Activated naive CD4-positive, alpha-beta T cell treated with anti-CD3 and anti-CD28 coated beads, Interleukin-2, amount 10 ng/mL, durations not matched to agents 7 days and 5 days (primary cell): Measurements from ENCODE around the gene USP17L25.
"Not testable (repeated sequence)": the region's sequence is repeated elsewhere in the genome, so short reads cannot be mapped to it uniquely, and the experiment has no call there.

ENCODE experiments used
- CTCF ChIA-PET: fragments of 350-600 bp; sonication (Branson Sonifier 250); formaldehyde crosslinking; loops from one replicate; lab custom pipeline; 2021; ENCODE audit warnings: antibody characterized with exemption; lab: Charles Lee
- DNase-seq: peaks from one replicate; pipeline ENCODE4 v3.0.0-alpha.2; 2020
- H3K27ac Mint-ChIP-seq: one replicate; pipeline ENCODE4 v1.8.0; 2021; ENCODE audit warnings: mild to moderate bottlenecking, moderate library complexity, mixed read lengths
- H3K27me3 Mint-ChIP-seq: one replicate; pipeline ENCODE4 v1.8.0; 2021; ENCODE audit warnings: mild to moderate bottlenecking, mixed read lengths
- H3K36me3 Mint-ChIP-seq: one replicate; pipeline ENCODE4 v1.8.0; 2021; ENCODE audit warnings: mixed read lengths
- H3K4me1 Mint-ChIP-seq: one replicate; pipeline ENCODE4 v1.8.0; 2021; ENCODE audit warnings: mixed read lengths
- H3K4me3 Mint-ChIP-seq: one replicate; pipeline ENCODE4 v1.8.0; 2021; ENCODE audit warnings: mild to moderate bottlenecking, moderate library complexity, mixed read lengths
- H3K9me3 Mint-ChIP-seq: one replicate; pipeline ENCODE4 v1.8.0; 2021; ENCODE audit warnings: mixed read lengths

USP17L25 gene, protein sequence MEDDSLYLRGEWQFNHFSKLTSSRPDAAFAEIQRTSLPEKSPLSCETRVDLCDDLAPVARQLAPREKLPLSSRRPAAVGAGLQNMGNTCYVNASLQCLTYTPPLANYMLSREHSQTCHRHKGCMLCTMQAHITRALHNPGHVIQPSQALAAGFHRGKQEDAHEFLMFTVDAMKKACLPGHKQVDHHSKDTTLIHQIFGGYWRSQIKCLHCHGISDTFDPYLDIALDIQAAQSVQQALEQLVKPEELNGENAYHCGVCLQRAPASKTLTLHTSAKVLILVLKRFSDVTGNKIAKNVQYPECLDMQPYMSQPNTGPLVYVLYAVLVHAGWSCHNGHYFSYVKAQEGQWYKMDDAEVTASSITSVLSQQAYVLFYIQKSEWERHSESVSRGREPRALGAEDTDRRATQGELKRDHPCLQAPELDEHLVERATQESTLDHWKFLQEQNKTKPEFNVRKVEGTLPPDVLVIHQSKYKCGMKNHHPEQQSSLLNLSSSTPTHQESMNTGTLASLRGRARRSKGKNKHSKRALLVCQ

GRCh38 chr4:9329611-9330010 lies at the start of gene USP17L25:
USP17L25 (plus strand) TSS chr4:9329911; CDS start chr4:9329911, 0 bp downstream.
- H3K36me3 Mint-ChIP-seq, H3K4me1 Mint-ChIP-seq, H3K9me3 Mint-ChIP-seq, CTCF ChIA-PET, H3K27ac Mint-ChIP-seq, H3K4me3 Mint-ChIP-seq, DNase-seq, H3K27me3 Mint-ChIP-seq: not testable (repeated sequence)

DNA sequence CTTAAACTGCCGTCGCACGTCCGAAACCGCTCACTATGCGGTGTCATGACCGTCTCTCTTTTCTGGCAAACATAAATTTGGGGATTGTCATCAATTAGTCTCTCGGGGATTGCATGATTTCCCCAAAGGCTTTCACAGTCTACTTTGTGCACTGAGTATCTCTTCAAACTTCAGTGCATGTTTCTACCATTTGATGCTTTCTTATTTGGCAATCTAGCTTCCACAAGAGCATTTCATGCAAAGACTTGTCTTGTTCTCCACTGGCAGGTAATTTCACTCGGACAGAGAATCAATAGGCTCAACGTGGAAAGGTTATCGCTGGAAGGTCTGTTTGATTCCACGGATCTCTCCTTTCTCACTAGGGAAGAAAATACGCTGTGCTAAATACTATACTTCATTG lies 5.5 kb upstream of the USP17L25 start:
- not testable (repeated sequence) for H3K27me3 Mint-ChIP-seq

DNA sequence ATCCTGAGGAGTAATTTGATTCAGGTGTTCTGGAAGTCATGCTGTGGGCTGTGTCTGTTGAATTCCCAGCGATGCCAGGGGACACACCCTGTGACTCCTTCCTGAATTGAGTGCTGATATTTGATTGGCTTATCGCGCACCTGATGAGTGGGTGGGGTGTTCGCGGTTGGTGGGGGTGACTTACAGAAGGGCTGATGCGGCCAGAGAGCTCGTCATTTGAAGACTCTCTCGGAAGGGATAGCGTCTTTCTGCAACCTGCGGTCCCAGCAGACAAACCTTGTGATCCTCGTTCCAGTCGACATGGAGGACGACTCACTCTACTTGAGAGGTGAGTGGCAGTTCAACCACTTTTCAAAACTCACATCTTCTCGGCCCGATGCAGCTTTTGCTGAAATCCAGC lies 4.8 kb upstream of the USP17L25 start, which contains the start of gene USP17L24:
Gene USP17L24 (plus strand): TSS at position 301 of the 400 bp plus-strand sequence. CDS start 0 bp downstream, at position 301.
- H3K27ac Mint-ChIP-seq, DNase-seq, H3K4me3 Mint-ChIP-seq, H3K36me3 Mint-ChIP-seq, H3K27me3 Mint-ChIP-seq, H3K4me1 Mint-ChIP-seq, CTCF ChIA-PET, H3K9me3 Mint-ChIP-seq: not testable (repeated sequence)

More for the DNA sequence above, 5.5 kb upstream of the USP17L25 start:
- H3K4me1 Mint-ChIP-seq, H3K9me3 Mint-ChIP-seq, H3K27ac Mint-ChIP-seq, CTCF ChIA-PET, H3K36me3 Mint-ChIP-seq, DNase-seq, H3K4me3 Mint-ChIP-seq: not testable (repeated sequence)

GRCh38 chr4:9334358-9334757 lies 4.6 kb downstream of the USP17L25 start, which contains the start of gene USP17L26:
USP17L26 (plus strand) TSS chr4:9334658; CDS start chr4:9334658, 0 bp downstream.
- H3K9me3 Mint-ChIP-seq, H3K4me1 Mint-ChIP-seq, H3K4me3 Mint-ChIP-seq, DNase-seq, H3K27ac Mint-ChIP-seq, H3K27me3 Mint-ChIP-seq, CTCF ChIA-PET, H3K36me3 Mint-ChIP-seq: not testable (repeated sequence)

DNA sequence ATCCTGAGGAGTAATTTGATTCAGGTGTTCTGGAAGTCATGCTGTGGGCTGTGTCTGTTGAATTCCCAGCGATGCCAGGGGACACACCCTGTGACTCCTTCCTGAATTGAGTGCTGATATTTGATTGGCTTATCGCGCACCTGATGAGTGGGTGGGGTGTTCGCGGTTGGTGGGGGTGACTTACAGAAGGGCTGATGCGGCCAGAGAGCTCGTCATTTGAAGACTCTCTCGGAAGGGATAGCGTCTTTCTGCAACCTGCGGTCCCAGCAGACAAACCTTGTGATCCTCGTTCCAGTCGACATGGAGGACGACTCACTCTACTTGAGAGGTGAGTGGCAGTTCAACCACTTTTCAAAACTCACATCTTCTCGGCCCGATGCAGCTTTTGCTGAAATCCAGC lies 9.4 kb downstream of the USP17L25 start, which contains the start of gene USP17L5:
Gene USP17L5 (plus strand): TSS at position 301 of the 400 bp plus-strand sequence. CDS start 0 bp downstream, at position 301.
- H3K27ac Mint-ChIP-seq, H3K4me3 Mint-ChIP-seq, H3K36me3 Mint-ChIP-seq, H3K4me1 Mint-ChIP-seq, DNase-seq, H3K27me3 Mint-ChIP-seq, H3K9me3 Mint-ChIP-seq, CTCF ChIA-PET: not testable (repeated sequence)

- H3K4me3 Mint-ChIP-seq, H3K36me3 Mint-ChIP-seq, DNase-seq, H3K27ac Mint-ChIP-seq, H3K4me1 Mint-ChIP-seq, H3K9me3 Mint-ChIP-seq, CTCF ChIA-PET, H3K27me3 Mint-ChIP-seq: not testable (repeated sequence)
Measured at GRCh38 chr4:9343848-9344247, 14.1 kb downstream of the USP17L25 start, which contains the start of gene USP17L27. USP17L27 (plus strand) TSS chr4:9344148; CDS start chr4:9344148, 0 bp downstream.

GRCh38 chr4:9348593-9348992 lies 18.9 kb downstream of the USP17L25 start, which contains the start of gene USP17L28:
USP17L28 (plus strand) TSS chr4:9348893; CDS start chr4:9348893, 0 bp downstream.
- H3K4me1 Mint-ChIP-seq, H3K4me3 Mint-ChIP-seq, H3K27me3 Mint-ChIP-seq, CTCF ChIA-PET, H3K9me3 Mint-ChIP-seq, H3K27ac Mint-ChIP-seq, DNase-seq, H3K36me3 Mint-ChIP-seq: not testable (repeated sequence)

DNA sequence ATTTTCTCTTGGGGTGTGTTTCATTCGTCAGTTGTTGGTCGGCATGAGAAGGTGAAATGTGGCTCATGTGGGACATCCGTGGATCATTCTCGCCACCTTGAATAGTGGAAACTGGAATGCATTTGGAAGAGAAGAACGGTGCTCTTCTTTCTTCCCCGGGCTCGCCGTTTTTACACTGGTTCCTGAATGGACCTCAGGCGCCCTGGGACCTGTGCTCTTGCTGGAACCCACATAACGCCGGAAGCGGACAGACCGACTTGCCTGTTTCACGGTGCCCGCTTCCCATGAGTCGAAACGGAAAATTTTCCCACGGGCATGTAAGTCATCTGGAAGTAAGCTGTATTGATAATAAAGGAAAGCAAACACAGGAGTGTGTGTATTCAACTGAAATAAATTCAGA lies 21.2 kb downstream of the USP17L25 start:
- not testable (repeated sequence) for H3K27ac Mint-ChIP-seq, H3K27me3 Mint-ChIP-seq

GRCh38 chr4:9353338-9353737 lies 23.6 kb downstream of the USP17L25 start, which contains the start of gene USP17L29:
USP17L29 (plus strand) TSS chr4:9353638; CDS start chr4:9353638, 0 bp downstream.
- H3K4me1 Mint-ChIP-seq, H3K27me3 Mint-ChIP-seq, H3K4me3 Mint-ChIP-seq, H3K9me3 Mint-ChIP-seq, DNase-seq, CTCF ChIA-PET, H3K27ac Mint-ChIP-seq, H3K36me3 Mint-ChIP-seq: not testable (repeated sequence)

More for the DNA sequence above, 21.2 kb downstream of the USP17L25 start:
- DNase-seq, H3K36me3 Mint-ChIP-seq, H3K4me3 Mint-ChIP-seq, H3K9me3 Mint-ChIP-seq, H3K4me1 Mint-ChIP-seq, CTCF ChIA-PET: not testable (repeated sequence)

- CTCF ChIA-PET, H3K27me3 Mint-ChIP-seq, H3K36me3 Mint-ChIP-seq, H3K4me3 Mint-ChIP-seq, DNase-seq, H3K27ac Mint-ChIP-seq, H3K4me1 Mint-ChIP-seq, H3K9me3 Mint-ChIP-seq: not testable (repeated sequence)
Measured at GRCh38 chr4:9362829-9363228, 33.1 kb downstream of the USP17L25 start, which contains the start of gene USP17L30. USP17L30 (plus strand) TSS chr4:9363129; CDS start chr4:9363129, 0 bp downstream.

GRCh38 chr4:9379881-9380280 lies 50.2 kb downstream of the USP17L25 start:
- DNase-seq, H3K4me3 Mint-ChIP-seq, H3K9me3 Mint-ChIP-seq, H3K27ac Mint-ChIP-seq, H3K27me3 Mint-ChIP-seq, H3K36me3 Mint-ChIP-seq, H3K4me1 Mint-ChIP-seq: not testable (repeated sequence)
- CTCF ChIA-PET = interaction anchor here (0.6 kb wide), 1 partner anchor 572 kb away, joined by 4 read pairs; no protein-coding TSS in a partner anchor
